Activated CD8-positive, alpha-beta memory T cell treated with anti-CD3 and anti-CD28 coated beads for 36 hours (primary cell): ENCODE measurements around the gene PCDH8. TPM values are rescaled to one million over a fixed set of nuclear protein-coding genes. Genes with fewer than 3 reads are reported as not detected.

Experiments used
- CTCF ChIA-PET: fragments of 350-600 bp; sonication (Branson Sonifier 250); formaldehyde crosslinking; loops from one replicate; lab custom pipeline; 2021; ENCODE audit warnings: antibody characterized with exemption; lab: Charles Lee
- POLR2A ChIA-PET: fragments of 350-600 bp; sonication (Branson Sonifier 250); formaldehyde crosslinking; loops from one replicate; lab custom pipeline; 2021; ENCODE audit warnings: antibody characterized with exemption; lab: Charles Lee
- total RNA-seq, 2 experiments: library from RNA; stranded (reverse); gene quantifications; one replicate each; pipeline ENCODE4 v1.2.3, GENCODE V29; 2021

The PCDH8 gene
- total RNA-seq, 2 experiments from 2014 or later: not detected

GRCh38 chr13:52851137-52851962, 2.9 kb upstream of the PCDH8 start:
- ChIA-PET CTCF (interaction anchor here (0.7 kb wide), 1 partner anchor 8 kb away, joined by 3 read pairs; no protein-coding TSS in a partner anchor), POLR2A (interaction anchor here (0.6 kb wide), 1 partner anchor 147 kb away, joined by 3 read pairs; no protein-coding TSS in a partner anchor)

DNA sequence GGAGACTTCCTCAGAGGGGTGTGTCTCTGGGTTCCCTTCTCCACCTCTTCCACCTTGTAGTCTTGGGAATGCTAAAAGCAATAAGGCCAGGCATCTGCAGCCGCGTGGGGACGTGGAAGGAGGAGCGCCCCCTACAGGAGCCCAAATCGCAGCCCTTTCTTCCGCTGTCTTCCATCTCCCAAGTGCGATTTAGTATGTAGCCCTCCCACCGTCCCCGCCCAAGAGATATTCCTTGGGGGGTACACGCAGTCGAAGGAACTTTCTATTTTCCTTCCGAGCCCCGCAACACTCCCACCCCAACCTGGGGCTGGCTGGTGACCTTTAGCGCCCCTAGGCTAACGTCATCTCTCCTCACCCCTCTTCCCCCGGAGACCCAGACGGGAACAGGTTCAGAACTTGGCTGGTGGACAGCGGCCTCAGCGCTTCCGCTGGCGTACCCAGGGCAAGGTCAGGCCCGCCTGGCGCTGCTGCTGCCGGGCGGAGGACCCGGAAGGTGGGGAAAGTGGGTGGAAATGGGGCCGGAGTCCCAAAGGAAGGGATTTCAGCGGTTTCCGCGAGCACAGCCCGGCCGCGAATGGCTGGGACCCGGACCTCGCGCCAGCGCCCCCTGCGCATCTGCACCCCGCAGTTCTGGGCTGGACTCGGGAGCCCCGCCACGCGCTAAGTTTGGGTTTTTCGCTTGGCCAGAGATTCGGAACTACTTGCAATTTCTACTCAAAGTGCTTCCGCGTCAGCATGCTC, 2.1 kb upstream of the PCDH8 start:
- ChIA-PET POLR2A (no interaction called here), CTCF (interaction anchor here (1.3 kb wide), 1 partner anchor 13 kb away, joined by 3 read pairs; no protein-coding TSS in a partner anchor)

GRCh38 chr13:52850072-52850395, 1.6 kb upstream of the PCDH8 start:
- POLR2A ChIA-PET: no interaction called here
- CTCF ChIA-PET: interaction anchor here (1.3 kb wide), 1 partner anchor 13 kb away, joined by 3 read pairs; no protein-coding TSS in a partner anchor

DNA sequence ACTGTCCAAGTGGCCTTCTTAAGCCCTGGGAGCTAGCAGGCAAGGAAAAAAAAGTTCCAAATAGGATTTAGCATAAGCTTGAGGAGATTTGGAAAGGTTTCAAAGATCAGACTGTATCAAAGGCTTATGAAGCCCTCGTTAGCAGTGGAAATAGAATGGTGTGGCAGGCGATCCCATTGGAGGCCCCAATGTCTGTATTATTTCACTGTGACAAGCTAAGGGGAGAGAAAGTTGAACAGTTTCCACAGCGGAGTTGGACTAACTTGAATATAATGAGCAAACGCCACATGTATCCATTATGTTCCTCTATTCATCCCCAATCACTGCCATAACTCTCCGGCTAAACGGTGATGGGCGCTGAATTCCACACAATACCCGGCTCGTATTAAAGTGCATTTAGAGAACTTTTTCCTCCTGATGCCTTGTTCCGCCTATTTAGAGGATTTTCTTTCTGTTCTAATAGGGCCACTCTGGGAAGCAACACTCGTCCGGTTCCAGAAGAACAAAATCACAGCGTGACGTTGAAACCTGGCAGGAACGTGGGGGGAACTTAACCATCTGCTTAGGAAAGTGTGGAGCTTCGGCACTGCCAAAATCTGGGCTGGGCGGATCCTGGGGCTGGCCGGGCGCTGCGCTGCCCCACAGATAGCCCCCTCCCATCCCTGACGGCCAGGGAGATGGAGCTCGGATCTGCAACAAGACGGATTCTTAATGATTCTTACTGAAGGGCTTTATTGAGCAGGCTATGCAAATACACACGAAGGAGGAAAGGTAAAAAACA, 1.0 kb upstream of the PCDH8 start:
- POLR2A ChIA-PET: no interaction called here
- CTCF ChIA-PET: interaction anchor here (0.8 to 1.3 kb wide), 2 partner anchors 14 to 119 kb away, joined by 3 read pairs; no protein-coding TSS in a partner anchor

GRCh38 chr13:52847682-52848432, 583 bp downstream of the PCDH8 start:
- ChIA-PET POLR2A (no interaction called here), CTCF (no interaction called here)

DNA sequence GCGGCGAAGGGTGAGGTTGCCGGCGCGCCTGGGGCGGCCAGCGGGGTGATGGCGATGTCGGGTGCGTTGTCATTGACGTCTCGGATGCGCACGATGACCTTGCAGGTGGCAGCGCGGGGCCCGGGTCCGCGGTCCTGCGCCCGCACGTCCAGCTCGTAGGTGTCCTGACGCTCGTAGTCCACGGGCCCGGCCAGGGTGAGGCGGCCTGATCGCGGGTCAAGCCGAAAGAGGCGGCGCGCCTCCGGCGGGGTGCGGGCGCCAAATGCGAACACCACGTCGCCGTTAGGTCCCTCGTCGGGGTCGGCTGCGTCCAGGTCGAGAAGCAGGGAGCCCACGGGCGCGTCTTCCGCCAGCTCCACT, 1.1 kb downstream of the PCDH8 start:
- ChIA-PET CTCF (no interaction called here), POLR2A (no interaction called here)

DNA sequence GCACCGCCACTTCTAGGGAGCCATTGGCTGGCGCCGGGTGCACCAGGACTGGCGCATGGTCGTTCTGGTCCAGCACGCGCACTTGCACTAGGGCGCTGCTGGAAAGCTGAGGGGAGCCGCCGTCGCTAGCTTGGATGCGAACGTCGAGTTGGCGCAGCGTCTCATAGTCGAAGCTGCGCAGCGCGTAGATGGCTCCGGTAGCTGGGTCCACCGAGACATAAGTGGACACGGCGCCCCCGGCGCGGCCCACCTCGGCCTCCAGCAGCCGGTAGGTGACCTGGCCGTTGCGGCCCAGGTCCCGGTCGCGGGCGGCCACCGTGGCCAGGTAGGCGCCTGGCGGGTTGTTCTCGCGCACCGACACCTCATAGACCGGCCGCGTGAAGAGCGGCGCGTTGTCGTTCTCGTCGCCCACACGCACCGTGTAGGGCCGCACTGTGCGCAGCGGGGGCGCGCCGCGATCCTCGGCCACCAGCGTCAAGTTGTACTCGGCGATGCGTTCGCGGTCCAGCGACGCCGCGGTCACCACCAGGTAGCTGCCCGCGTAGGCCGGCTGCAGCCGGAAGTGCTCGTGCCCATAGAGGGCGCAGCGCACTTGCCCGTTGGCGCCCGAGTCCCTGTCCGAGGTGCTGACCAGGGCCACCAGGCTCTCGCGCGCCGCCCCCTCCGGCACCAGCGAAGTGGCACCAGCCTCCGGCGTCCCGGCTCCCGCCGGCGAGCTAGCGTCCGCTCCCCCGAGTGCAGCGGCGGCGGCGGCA, 1.7 kb downstream of the PCDH8 start:
- CTCF ChIA-PET: no interaction called here
- POLR2A ChIA-PET: no interaction called here

DNA sequence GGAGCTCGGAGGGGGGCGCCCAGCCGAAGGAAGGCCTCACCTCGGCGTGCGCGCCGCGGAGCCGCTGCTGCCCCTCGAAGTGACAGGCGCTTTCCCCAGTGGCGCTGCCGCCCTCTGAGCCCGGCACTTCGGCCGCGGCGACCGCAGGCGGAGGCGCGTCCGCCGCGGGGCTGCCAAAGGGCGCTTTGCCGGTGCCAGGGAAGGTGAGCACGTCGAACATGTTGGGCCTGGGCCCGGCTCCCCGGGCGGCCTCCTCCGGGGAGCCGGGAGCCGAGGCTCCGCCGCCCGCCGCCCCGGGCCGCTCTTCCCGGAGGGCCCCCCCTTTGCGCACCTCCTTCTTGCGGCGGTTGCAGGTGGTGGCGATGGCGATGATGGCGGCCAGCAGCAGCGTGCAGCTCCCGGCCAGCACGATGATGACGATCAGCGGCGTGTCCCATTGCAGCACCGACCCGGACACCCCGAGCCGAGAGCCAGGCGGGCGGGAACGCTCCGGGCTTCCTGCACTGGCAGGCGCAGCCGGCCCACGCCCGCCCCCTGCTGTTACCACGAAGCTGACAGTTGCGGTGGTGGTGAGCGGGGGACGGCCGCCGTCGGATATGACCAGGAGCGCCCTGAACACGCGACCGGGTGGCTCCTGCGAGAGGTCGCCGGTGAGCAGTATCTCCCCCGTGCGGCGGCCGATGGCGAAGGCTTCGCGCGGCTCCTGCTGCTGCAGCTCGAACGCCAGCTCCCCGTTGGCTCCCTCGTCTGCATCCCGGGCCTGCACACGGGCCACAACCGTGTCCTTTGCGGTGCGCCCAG, 2.5 kb downstream of the PCDH8 start:
- ChIA-PET CTCF (no interaction called here), POLR2A (no interaction called here)

- POLR2A ChIA-PET: no interaction called here
- CTCF ChIA-PET: no interaction called here
Measured at GRCh38 chr13:52845334-52845761, 3.1 kb downstream of the PCDH8 start.

DNA sequence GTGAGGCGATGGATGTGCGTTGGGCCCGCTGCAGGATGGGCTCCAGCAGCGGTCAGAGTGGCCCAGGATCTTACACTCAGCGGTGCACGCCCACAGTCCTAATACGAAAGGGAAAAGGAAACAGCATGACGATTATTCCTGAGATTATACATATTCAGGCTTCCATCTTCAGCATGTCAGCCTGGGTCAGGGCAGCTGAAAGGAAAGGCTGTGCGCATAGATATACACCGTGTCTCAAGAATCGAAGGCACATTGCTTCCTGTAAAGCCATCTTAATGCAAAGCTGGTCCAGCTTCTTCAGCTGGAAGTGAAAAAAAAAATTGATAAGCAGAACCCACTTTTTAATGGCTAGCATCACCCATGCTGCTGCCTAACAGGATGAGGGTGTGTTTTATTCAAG, 3.6 kb downstream of the PCDH8 start:
- ChIA-PET POLR2A (no interaction called here), CTCF (no interaction called here)

DNA sequence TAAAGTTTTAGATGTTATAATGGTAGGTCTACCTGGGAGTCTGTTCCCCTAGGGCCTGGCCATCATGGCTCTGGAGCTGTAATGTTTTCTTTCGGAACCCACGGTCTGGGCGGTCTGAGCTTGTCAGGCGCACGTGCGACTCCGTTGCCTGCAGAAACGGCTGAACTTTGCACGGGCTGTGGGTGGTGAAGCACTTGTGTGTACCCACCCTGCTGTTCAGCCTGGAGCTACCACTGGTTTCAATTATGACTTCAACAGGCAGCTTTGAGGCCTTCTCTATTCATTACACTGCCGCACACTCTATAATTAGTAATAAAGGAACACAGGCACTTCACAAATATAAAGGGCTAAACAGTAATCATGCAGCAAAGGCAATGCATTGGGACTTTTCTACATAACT, 6.0 kb downstream of the PCDH8 start:
- CTCF ChIA-PET: no interaction called here

GRCh38 chr13:52840066-52840465, 8.4 kb downstream of the PCDH8 start:
- ChIA-PET POLR2A (no interaction called here), CTCF (no interaction called here)

More for the DNA sequence above, 6.0 kb downstream of the PCDH8 start:
- POLR2A ChIA-PET: no interaction called here

- CTCF ChIA-PET: no interaction called here
- POLR2A ChIA-PET: no interaction called here
Measured at GRCh38 chr13:52838433-52839107, 9.9 kb downstream of the PCDH8 start.

DNA sequence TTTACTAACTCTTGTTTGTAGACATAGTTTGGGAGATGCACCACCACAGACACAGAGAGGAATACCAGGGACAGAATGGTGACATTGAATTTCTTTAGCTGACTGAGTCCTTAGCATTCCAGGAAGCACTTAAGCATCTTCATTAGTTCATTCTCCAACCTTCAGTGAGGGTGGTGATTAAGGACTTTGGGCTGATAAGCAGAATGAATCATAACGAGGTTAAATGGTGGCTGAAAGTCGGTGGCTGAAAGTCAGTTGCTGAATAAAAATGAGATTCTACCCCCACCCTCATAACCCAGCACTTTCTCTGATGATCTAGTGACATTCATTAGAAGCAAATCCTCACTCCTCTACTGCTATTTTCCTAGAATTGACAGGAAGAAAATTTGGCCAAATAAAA, 10.6 kb downstream of the PCDH8 start:
- ChIA-PET CTCF (no interaction called here), POLR2A (no interaction called here)

GRCh38 chr13:52835071-52835839, 13.2 kb downstream of the PCDH8 start:
- ChIA-PET POLR2A (no interaction called here), CTCF (no interaction called here)

GRCh38 chr13:52833296-52833875, 15.1 kb downstream of the PCDH8 start:
- POLR2A ChIA-PET: no interaction called here

More at GRCh38 chr13:52833296-52833875, 15.1 kb downstream of the PCDH8 start:
- CTCF ChIA-PET: no interaction called here
